ENCODE data around the gene ZNF277.
A peak's percentile ranks its signal among the peaks of the same experiment; 100 is the strongest.

The ZNF277 gene

DNA sequence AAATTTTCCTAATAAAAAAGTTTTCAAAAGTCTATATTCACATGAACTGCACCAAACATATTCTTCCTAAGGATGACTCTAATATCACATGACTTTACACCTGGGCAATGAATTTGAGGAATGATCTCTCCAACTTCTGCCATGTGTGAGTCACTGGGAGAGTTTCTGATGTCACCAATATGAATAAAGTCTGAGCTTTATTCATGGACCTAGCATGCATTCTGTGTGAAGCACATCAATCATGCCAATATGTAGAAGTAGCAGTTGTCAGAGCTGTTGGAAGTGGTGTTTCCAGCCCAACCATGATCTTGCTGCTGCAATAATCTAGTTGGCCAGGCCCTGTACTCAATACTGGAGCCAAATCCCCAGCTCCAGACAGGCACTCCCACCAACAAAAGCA, 152.0 kb downstream of the ZNF277 start:
- no peak for DNase-seq

- no peak for DNase-seq
Observed at GRCh38 chr7:112359086-112359485, 152.6 kb downstream of the ZNF277 start.

GRCh38 chr7:112360681-112361080, 154.2 kb downstream of the ZNF277 start:
- no peak for DNase-seq

- no peak for DNase-seq
Observed at GRCh38 chr7:112361154-112361553, 154.7 kb downstream of the ZNF277 start.

- DNase-seq: no peak
Observed at GRCh38 chr7:112362053-112362650, 155.7 kb downstream of the ZNF277 start.

- DNase-seq: no peak
Observed at GRCh38 chr7:112362731-112363131, 156.2 kb downstream of the ZNF277 start.

DNA sequence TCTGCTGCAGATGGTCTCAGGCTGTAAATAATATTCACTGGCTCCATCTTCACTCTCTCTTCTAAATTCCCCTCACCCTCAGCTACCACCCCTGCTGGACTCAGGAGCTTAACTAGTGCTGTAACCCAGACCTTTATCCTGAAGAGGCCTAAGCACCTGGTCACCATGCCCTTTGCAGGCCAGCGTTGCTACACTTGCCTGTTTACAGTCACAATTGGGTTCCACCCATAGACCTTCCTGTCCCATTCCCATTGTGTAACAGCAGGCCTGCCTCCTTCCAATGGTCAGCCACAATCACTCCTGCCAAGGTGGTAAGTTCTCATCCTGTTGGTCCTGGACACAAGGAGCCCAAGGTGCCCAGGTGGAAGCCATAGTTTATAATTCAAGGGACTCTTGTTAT, 157.9 kb downstream of the ZNF277 start:
- no peak for DNase-seq

GRCh38 chr7:112365551-112365950, 159.1 kb downstream of the ZNF277 start:
- no peak for DNase-seq

- DNase-seq: no peak
Observed at GRCh38 chr7:112366886-112367285, 160.4 kb downstream of the ZNF277 start.

- no peak for DNase-seq
Observed at GRCh38 chr7:112370436-112370835, 163.9 kb downstream of the ZNF277 start.

DNA sequence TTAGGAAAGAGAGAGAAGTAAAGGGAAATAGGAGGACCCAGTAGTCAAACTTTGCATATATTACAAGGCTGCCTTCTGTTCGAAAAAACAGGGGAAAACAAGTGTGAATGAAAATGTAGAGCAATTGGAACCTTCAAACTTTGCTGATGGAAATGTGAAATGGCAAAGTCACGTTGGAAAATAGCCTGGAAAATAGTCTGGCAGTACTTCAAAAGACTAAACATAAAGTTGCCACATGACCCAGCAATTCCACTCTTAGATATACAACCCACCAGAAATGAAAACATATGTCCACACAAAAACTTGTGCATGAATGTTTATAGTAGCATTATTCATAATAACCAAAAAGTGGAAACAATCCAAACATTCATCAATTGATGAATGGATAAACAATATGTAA, 165.2 kb downstream of the ZNF277 start:
- DNase-seq: no peak

- no peak for DNase-seq
Observed at GRCh38 chr7:112372101-112372500, 165.6 kb downstream of the ZNF277 start.

GRCh38 chr7:112377593-112377992, 171.1 kb downstream of the ZNF277 start:
- DNase-seq: no peak

- no peak for DNase-seq
Observed at GRCh38 chr7:112381311-112382091, 175.0 kb downstream of the ZNF277 start.

DNA sequence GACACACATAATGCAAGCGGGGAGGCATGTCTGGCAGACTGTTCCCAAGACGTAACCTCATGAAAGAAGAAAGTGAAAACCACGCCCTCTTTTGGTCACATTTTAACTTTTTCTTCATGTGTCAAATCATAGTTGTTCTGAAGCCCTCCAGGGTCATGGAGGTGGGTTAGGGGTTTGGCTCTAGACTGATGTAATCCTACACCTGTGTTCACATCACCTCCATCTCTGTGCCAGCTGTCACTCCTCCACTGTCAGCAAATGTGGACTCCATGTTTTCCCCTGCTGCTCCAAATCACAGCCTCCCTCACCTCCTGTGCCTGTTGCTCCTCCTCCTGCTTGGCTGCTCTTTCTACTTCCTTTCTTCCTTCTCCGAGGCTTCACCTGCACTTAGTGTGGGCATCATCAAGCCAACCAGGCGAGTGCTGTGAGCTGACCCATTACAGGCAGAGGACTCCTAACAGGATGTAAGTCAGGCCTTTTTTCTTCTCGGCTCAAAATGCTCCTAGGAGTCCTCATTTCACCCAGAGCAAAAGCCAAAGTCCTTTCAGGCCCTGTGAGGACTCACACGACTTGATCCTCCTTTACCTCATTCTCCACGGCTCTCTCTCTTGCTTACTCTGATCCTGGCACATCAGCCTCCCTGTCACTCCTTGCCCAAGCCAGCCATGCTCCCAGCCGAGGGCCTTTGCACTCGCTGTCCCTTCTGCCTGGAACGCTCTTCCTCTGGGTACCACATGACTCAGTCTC, 177.3 kb downstream of the ZNF277 start:
- no peak for DNase-seq

DNA sequence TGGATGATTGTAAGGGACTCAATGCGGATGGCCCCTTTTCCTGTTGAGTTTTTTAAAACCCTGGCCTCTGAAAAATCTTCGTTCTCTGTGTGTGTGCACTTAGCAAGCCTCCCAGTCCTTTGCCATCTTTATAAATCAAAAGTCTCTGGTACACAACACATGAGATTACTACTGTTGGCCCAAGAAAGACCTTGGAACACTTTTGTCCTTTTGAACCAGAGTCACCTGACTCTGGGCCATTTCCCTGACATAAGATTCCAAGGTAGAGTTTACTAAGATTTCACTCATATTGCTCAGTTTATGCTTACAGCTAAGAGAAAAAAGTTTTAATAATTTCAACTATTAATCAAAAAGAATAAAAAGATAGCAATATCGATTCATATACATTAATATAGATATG, 179.0 kb downstream of the ZNF277 start:
- no peak for DNase-seq

- DNase-seq: no peak
Observed at GRCh38 chr7:112386619-112387018, 180.1 kb downstream of the ZNF277 start.

- DNase-seq: no peak
Observed at GRCh38 chr7:112390167-112390566, 183.7 kb downstream of the ZNF277 start.

- DNase-seq: peak in 1 of 2 donors; percentile 11
Observed at GRCh38 chr7:112391079-112391821, 184.8 kb downstream of the ZNF277 start.

- DNase-seq: peak; percentile 14 to 17
Observed at GRCh38 chr7:112391841-112392286, 185.4 kb downstream of the ZNF277 start.
